ENCODE results near the gene IPO5.

Gene IPO5

DNA sequence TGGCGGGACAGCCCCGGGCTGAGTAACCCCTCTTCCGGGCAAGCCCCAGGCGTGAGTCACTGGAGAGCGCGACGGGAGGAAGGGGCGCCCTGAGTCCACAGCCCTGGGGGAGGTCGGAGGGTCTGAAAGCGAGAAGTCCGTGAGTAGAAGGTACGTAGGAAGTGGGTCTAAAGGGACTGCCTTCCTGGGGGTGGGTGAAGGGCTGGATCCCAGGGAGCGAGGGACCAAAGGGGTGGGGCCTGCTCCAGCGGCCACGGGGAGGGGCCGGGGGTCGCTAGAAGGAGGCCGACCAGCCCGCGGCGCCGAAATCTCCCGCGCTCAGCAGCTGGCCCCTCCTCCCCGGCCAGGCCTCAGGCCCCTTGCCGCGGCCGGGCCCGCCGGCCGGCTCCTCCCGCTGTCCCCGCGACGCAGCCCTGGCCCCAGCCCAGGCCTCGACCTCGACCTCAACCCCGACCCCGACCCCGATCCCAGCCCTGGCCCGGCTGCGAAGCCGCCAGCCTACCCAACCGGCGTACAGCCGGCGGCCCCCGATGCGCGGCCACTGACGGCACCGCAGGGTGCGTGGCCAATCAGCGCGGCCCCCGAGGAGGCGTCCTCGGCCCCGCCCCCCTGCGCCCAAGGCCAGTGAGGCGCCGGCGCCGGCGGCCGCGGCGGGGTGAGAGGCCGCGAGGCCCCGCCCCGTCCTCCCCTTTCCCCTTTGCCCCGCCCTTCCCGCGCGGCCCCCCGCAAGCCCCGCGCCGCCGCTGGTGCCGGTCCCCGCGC is 22.6 kb downstream of the IPO5 start:
- Histone ChIP-seq H3K27ac (ENCODE audit: low read length) (peak overlapping the region; percentile 87), H3K4me1 (ENCODE audit: insufficient read depth, low read length) (peaks cover 37% of the 10 kb centered on the region), H3K9ac (ENCODE audit: low read depth, low read length) (peak overlapping the region; percentile 90), H3K79me2 (ENCODE audit: insufficient read depth, low read length) (peaks cover 53% of the 10 kb centered on the region), H3K4me2 (ENCODE audit: insufficient read depth, low read length) (peak overlapping the region; percentile 95), H3K36me3 (ENCODE audit: insufficient read depth, low read length) (peaks cover 7% of the 10 kb centered on the region; the same call in 1 of the 2 replicates), H4K20me1 (ENCODE audit: insufficient read depth, low read length) (peaks cover 32% of the 10 kb centered on the region; the same call in 1 of the 2 replicates), H2AFZ (ENCODE audit: low read depth, low read length) (peak overlapping the region; percentile 95), H3K9me3 (ENCODE audit: insufficient read depth, low read length, severe bottlenecking) (no peaks in the 10 kb centered on the region), H3K4me3 (ENCODE audit: low read depth in 1 of 2, low read length in 2 of 2) (peak overlapping the region; percentile 76 to 87), H3K27me3 (ENCODE audit: insufficient read depth, low read length, poor library complexity) (peaks cover 4% of the 10 kb centered on the region)
- ATAC-seq (ENCODE audit: insufficient read depth, low read depth) (peak; percentile 89), DNase-seq (peak; percentile 90)
- TF ChIP-seq, protein P1, sequence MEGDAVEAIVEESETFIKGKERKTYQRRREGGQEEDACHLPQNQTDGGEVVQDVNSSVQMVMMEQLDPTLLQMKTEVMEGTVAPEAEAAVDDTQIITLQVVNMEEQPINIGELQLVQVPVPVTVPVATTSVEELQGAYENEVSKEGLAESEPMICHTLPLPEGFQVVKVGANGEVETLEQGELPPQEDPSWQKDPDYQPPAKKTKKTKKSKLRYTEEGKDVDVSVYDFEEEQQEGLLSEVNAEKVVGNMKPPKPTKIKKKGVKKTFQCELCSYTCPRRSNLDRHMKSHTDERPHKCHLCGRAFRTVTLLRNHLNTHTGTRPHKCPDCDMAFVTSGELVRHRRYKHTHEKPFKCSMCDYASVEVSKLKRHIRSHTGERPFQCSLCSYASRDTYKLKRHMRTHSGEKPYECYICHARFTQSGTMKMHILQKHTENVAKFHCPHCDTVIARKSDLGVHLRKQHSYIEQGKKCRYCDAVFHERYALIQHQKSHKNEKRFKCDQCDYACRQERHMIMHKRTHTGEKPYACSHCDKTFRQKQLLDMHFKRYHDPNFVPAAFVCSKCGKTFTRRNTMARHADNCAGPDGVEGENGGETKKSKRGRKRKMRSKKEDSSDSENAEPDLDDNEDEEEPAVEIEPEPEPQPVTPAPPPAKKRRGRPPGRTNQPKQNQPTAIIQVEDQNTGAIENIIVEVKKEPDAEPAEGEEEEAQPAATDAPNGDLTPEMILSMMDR (IDR thresholded peaks at IDR 0.05; ENCODE audit: borderline replicate concordance, extremely low read depth, low read length, poor library complexity, severe bottlenecking), result no peak
- no peak for TF ChIP-seq EZH2 (IDR thresholded peaks at IDR 0.05; ENCODE audit: borderline replicate concordance, low read depth, low read length, severe bottlenecking)

GRCh38 chr13:97976610-97977521 is 23.4 kb downstream of the IPO5 start:
- Histone ChIP-seq H3K4me1 (ENCODE audit: insufficient read depth, low read length) (peaks cover 37% of the 10 kb centered on the region), H3K9me3 (ENCODE audit: insufficient read depth, low read length, severe bottlenecking) (no peaks in the 10 kb centered on the region), H3K4me2 (ENCODE audit: insufficient read depth, low read length) (peak overlapping the region; percentile 79), H3K9ac (ENCODE audit: low read depth, low read length) (peak overlapping the region; percentile 90), H4K20me1 (ENCODE audit: insufficient read depth, low read length) (peaks cover 40% of the 10 kb centered on the region; the same call in 1 of the 2 replicates), H2AFZ (ENCODE audit: low read depth, low read length) (peak overlapping the region; percentile 93), H3K27ac (ENCODE audit: low read length) (peak overlapping the region; percentile 82), H3K36me3 (ENCODE audit: insufficient read depth, low read length) (peaks cover 16% of the 10 kb centered on the region), H3K4me3 (ENCODE audit: low read depth in 1 of 2, low read length in 2 of 2) (peak overlapping the region; percentile 76 to 87), H3K27me3 (ENCODE audit: insufficient read depth, low read length, poor library complexity) (peaks cover 4% of the 10 kb centered on the region), H3K79me2 (ENCODE audit: insufficient read depth, low read length) (peaks cover 61% of the 10 kb centered on the region)
- ATAC-seq (ENCODE audit: insufficient read depth, low read depth) (peak; percentile 17), DNase-seq (no peak)
- TF ChIP-seq EZH2 (IDR thresholded peaks at IDR 0.05; ENCODE audit: borderline replicate concordance, low read depth, low read length, severe bottlenecking), result no peak

- peaks cover 37% of the 10 kb centered on the region for H3K4me1 ChIP-seq (ENCODE audit: insufficient read depth, low read length)
- H2AFZ ChIP-seq (ENCODE audit: low read depth, low read length), result no peak overlapping the region
- peak overlapping the region; percentile 82; the same call in 1 of the 2 replicates for H3K27ac ChIP-seq (ENCODE audit: low read length)
- ATAC-seq (ENCODE audit: insufficient read depth, low read depth) (no peak), DNase-seq (no peak)
- H3K9me3 ChIP-seq (ENCODE audit: insufficient read depth, low read length, severe bottlenecking), result no peaks in the 10 kb centered on the region
- peaks cover 27% of the 10 kb centered on the region for H3K36me3 ChIP-seq (ENCODE audit: insufficient read depth, low read length)
- no peaks in the 10 kb centered on the region for H3K27me3 ChIP-seq (ENCODE audit: insufficient read depth, low read length, poor library complexity)
- H4K20me1 ChIP-seq (ENCODE audit: insufficient read depth, low read length), result peaks cover 46% of the 10 kb centered on the region; the same call in 1 of the 2 replicates
- TF ChIP-seq, protein P1 (IDR thresholded peaks at IDR 0.05; ENCODE audit: borderline replicate concordance, extremely low read depth, low read length, poor library complexity, severe bottlenecking), result no peak
- no peak for TF ChIP-seq EZH2 (IDR thresholded peaks at IDR 0.05; ENCODE audit: borderline replicate concordance, low read depth, low read length, severe bottlenecking)
- H3K4me3 ChIP-seq (ENCODE audit: low read depth in 1 of 2, low read length in 2 of 2), result peak overlapping the region; percentile 76 to 87
- peak overlapping the region; percentile 79 for H3K4me2 ChIP-seq (ENCODE audit: insufficient read depth, low read length)
- H3K79me2 ChIP-seq (ENCODE audit: insufficient read depth, low read length), result peaks cover 72% of the 10 kb centered on the region
- H3K9ac ChIP-seq (ENCODE audit: low read depth, low read length), result peak overlapping the region; percentile 90
These were observed 24.5 kb downstream of the IPO5 start for GRCh38 chr13:97977982-97978381.
